GM21723 (cell line): Measurements from ENCODE around the gene TUT7.
A peak's percentile ranks its signal among the peaks of the same experiment; 100 is the strongest.

Experiments
- ATAC-seq: cut with Tn5 transposase; IDR thresholded peaks from one replicate; pipeline ENCODE4 v1.9.1; 2021; ENCODE audit warnings: mild to moderate bottlenecking, moderate library complexity; ENCODE audit not compliant: unreplicated experiment

The TUT7 gene

DNA sequence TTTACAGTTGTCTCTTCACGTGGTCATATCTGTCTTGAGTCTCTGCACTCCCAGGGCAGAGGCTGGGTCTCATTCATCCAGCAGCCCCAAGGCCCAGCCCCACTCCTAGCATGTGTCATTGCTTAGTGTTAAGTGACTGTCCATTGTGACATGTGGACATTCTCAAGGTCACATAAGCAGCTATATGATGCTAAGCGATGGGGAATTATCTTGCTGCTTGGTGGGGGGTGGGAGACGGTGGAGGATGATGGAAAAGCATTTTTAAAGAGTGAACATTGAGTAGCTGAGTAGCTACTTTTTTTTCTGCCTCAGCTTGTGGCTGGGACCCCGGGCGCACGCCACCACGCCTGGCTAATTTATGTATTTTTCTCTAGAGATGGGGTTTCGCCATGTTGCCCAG is 94.7 kb downstream of the TUT7 start, which contains the start of gene C9orf153:
Gene C9orf153 (minus strand): TSS at position 101 of the 400 bp plus-strand sequence. CDS start 30,054 bp downstream, outside the sequence.
- no peak for ATAC-seq

DNA sequence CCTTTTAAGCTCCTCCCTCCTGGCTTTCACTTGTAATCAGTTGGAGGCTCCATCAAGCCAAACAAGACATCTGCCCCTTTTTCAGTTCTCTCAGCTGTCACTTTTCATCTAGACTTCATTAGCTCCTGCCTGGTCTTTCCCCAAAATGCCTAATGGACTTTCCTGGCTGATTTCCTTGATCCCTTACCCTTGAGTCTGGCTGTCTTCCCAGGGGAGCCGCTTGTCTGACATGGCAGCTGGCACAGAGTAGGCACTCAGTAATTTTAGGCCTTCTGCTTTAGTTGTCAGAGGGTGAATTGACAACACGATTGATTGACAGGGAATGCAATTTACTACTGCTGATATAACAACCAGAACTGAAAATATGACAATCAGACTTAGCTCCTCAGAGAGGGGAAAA is 96.8 kb downstream of the TUT7 start:
- ATAC-seq: no peak

DNA sequence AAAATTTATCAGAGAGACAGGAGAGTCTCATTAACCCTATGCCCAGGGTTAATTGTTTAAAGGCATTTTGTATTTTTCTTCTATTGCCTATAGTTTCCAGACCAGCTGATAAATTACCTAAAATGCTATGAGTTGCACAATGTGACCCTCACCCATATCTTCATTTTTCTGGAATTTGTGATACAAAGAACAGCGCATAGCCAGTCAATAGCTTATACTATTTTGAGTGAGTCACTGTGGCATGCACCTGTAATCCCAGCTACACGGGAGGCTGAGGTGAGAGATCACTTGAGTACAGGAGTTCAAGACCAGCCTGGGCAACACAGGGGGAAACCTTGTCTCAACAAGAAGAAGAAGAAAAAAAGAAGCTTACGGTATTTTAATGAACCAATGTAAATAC is 97.6 kb downstream of the TUT7 start:
- ATAC-seq: no peak

DNA sequence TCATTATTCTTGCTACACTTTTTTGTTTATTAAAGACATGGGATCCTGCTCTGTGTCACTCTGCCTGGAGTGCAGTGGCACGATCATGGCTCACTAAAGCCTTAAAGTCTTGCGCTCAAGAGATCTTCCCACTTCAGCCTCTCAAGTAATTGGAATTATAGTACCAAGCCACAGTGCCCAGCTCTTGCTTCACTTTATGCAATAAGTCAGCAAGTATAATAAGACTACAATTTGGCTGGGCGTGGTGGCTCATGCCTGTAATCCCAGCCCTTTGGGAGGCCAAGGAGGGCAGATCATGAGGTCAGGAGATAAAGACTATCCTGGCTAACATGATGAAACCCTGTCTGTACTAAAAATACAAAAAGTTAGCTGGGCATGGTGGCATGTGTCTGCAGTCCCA is 100.6 kb downstream of the TUT7 start:
- ATAC-seq: no peak

DNA sequence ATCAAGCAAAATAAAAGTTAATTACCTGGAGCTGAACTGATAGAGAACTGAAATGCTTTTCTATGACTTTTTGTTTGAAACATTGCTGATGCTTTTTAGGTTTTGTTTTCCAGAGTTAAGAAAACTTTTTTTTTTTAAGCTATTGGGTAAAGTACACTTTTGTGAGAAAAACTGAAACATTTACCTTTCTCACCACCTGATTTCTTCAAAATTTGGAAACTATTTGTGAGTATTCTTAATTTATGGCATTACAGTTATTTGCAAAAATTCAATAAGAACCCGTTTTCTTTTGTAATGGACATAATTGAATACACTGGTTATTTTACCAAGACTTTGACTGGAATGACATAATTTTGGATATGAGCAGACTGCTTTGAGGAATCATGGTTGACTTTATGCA is 101.3 kb downstream of the TUT7 start:
- ATAC-seq: no peak

DNA sequence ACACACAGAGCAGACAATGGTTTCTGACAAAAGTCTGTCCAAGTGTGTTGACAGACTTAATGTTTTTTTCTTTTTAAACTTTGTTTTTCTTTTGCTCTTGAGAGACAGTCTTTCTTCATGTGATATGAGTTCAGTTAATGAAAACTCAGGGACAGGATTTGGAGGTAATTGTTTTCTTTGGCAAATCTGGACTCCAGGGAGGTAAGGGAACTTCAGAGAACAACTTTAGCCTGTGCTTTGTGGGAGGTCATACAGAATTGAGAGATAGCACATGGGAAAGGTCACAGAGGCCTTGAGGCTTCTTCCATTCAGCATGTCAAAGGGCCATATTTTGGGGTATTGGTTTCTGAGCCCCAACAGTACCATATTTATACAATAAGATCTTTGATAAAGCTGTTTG is 104.1 kb downstream of the TUT7 start:
- ATAC-seq: no peak

DNA sequence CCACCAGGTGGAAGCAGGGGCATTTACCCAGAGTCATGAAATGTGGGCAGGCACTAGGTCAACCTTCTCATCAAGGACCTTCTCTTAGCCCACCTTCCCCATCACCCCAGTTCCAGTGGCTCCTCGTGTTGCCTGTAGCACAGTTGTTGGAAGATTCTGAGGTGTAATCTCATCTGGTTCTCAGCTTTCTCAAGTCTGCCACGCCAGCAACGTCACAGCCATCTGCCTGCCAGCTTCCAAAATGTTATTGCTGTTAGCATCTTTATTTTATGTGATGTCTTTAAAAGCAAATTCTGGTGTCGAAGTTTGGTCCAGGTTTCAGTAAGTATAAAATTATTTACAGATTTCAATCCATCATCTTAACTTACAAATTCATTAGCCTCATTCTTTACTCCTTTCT is 105.5 kb downstream of the TUT7 start:
- ATAC-seq: no peak

DNA sequence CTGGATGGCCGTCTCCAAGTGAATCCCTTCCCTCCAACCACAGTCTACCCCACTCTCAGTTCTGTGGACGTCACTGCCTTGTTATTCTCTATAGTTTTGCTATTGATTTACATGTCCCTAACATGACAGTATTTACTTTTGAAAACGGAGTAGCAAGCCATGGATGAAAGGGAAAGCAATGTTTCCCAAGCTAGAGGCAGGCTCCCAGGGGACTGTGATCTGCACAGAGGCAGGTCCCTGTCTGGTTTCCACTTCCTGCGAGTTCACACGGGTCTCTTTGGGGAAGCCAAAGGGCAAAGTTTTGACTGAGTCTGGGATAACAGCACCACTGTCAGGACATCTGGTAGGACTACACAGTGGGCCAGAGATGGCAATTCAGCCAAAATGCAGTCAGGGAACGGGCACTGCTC is 107.5 kb downstream of the TUT7 start:
- ATAC-seq: peak; percentile 85

DNA sequence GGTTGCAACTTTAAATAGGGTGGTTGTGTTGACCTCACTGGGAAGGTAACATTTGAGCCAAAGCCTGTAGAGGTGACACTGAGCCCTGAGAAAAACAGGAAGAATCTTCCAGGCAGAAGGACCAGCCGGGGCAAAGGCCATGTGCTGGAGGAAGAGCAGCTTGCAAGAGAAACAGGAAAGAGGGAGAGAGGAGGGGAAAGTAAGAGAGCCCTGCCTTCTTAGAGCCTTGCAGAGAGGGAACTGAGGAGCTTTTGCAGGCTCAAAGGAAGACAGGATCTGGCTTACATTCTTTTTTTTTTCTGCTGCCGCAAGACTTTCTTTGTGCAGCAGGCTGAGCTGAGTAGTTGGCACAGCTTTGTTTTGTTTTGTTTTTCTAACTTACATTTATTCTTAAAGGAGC is 112.1 kb downstream of the TUT7 start:
- ATAC-seq: no peak

DNA sequence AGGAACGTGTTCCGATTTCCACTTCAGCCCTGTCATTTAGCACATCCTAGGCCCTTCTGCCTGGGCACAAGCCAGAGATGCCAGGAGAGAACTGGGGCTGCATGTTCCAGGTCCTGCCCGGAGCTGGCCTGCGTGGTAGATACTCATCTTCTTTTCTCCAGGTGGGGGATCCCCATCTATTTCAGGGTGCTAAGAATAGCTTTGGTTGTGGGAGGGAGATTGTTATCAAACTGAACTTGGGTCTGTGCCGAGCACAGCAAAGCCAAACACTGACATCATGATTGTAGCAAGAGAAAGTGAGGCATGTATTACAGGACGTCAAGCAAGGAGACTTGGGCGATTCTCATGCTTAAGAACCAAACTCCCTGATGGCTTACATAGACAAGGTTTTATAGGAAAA is 113.0 kb downstream of the TUT7 start:
- no peak for ATAC-seq

DNA sequence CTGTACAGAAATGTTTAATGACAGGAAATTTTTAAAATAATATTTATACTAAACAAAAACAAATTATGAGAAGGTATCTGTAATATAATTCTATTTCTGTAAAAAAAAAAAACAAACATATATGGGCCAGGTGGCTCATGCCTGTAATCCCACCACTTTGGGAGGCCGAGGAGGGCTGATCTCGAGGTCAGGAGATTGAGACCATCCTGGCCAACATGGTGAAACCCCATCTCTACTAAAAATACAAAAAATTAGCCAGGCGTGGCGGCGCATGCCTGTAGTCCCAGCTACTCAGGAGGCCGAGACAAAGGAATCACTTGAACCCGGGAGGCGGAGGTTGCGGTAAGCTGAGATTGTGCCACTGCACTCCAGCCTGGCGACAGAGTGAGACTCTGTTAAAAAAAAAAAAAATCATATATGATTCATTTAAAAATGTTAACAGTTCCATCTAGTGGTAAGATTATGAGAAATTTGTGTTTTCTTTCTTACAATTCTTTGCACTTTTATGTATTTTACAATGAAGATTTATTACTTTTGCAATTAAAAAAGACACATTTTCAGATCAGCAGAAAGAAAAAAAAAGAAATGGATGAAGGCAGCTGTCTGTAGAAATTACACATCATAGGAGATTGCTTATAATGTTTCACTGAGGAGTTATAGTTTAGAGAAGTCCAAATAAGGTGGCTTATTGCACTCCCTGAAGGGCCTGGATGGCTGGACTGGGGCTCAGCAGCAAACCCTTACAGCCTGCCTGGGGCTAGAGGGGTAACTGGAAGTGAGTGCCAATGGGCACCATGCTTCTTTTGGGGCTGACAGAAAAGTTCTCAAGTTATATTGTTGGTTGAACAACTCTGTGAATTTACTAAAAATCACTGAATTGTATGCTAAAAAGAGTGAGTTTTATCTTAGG is 115.1 kb downstream of the TUT7 start:
- no peak for ATAC-seq
